Activated T-cell treated with anti-CD3 and anti-CD28 coated beads for 48 hours (primary cell): ENCODE measurements around the gene ALKBH3.

Experiments used
- DNase-seq: peaks from one replicate; pipeline ENCODE4 v3.0.0-alpha.2; 2020; ENCODE audit warnings: low read depth

Gene ALKBH3

DNA sequence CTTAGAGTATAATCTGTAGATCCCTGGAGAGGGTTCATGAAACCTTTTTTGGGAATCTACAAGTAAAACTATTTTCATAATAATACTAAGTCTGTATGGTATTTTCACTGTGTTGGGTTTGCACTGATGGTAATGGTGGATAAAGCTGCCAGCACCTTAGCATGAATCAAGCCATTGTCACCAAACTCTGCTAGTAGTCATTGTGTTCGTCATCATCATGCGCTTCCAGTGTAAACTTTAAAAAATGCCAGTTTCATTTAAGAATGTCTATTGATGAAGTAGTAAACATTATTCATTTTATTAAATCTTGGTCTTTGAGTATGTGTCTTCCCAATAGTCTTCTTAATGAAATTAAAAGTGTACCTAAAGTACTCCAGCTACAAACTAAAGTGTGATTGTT is 15.0 kb downstream of the ALKBH3 start:
- no peak for DNase-seq

DNA sequence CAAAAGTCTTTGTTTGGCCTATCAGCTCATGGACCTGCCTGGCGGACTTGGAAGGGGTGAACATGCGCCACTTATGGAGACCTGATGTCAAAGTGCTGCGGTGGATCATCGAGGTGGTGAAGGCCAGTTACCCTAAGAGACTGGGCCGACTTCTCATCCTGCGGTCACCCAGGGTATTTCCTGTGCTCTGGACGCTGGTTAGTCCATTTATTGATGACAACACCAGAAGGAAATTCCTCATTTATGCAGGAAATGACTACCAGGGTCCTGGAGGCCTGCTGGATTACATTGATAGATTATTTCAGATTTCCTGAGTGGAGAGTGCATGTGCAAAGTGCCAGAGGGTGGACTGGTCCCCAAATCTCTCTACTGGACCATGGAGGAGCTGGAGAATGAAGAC is 17.9 kb downstream of the ALKBH3 start:
- DNase-seq: no peak

DNA sequence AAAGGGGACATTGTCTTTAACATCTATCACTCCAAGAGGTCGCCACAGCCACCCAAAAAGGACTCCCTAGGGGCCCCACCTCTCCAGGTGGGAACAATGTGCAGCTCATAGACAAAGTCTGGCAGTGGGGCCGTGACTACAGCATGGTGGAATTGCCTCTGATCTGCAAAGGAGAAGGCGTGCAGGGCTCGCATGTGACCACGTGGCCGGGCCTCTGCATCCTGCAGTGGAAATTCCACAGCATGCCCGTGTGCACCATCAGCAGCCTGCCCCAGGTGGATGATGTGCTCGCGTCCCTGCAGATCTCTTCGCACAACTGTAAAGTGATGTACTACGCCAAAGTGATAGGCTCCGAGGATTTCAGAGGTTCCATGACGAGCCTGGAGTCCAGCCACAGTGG is 18.5 kb downstream of the ALKBH3 start:
- DNase-seq: no peak

DNA sequence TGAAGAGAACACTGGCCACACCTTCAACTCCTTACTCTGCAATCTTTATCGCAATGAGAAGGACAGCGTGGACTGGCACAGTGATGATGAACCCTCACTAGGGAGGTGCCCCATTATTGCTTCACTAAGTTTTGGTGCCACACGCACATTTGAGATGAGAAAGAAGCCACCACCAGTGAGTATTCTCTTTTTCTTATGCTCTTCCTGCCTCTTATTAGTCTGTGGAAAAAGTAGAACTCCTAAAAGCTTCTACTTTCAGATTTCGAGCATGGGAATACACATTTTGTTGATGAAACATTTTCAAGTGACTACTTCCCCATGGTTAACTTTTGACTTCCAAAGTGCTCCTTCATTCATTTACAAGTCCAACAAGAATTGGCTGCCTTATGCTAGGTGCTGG is 20.9 kb downstream of the ALKBH3 start:
- DNase-seq: no peak

DNA sequence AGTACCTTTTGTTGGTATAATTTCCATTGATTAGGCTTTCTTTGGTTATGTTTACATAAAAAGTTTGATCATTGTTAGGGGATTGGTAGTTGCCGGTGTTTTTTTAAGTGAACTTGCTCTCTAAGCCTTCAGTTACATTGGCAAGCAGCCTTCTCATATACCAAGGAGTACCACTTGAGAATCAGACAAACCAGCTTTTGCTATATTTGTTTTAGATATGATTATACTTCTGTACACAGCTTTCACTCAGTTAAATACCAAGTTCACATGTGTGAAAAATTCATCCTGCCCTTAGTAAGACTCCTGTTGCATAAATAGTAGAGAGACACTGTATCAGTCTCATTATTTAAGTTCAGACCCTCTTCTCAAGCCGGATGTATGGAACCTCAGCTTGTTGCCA is 22.4 kb downstream of the ALKBH3 start:
- no peak for DNase-seq

DNA sequence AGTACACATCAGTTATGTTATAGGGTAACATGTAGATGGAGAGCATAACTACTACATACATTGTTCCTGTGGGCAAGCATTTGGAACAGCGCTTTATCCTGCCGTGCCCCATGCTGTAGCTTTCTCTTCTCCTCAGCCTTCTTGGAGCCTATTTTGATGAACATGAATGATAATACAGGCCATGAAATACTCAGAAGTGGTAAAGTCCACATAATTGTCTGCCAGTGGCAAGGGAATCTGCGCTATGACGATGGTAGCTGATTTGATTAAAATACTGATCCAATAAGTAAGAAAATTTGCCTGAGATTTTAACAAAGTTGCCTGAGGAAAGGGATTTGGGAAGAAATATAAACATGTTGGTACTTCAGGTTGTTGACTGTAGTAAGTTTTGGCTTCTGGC is 23.3 kb downstream of the ALKBH3 start:
- no peak for DNase-seq

DNA sequence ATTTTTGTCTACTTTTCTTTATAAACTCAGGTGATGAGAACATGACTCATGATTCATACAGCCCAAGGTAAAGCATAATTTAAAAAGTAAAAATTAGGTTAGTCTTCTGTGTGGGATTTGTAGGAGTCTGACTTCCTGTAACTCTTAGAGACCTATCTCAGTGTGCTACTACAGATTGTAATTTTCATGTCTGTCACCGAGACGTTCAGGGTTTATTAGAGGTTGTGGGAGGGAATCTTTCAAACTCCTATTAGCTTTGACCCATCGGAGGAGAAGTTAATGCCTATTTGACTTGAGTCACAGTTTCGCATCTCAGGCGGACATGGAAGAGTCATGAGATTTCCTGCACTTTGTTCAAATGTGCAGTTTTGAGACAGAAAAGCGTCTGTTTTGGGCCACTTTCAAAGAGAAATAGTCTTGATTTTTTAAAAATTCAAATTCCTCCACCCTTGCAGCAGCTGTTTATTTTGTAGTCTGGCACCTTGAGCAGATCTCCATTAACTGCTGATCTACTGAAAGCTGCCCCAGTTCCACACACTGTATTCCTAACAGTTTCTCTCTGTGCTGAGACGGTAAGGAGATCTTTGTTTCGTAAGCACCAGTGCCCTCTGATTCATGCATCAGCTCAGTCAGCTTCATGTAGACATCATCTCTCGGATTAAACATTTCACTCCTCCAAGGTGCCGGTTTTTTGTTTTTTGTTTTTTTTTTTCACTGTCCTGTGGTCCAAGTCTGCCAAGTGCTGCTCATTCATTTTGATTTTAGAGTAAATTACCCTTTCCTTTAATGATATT is 24.3 kb downstream of the ALKBH3 start:
- no peak for DNase-seq

DNA sequence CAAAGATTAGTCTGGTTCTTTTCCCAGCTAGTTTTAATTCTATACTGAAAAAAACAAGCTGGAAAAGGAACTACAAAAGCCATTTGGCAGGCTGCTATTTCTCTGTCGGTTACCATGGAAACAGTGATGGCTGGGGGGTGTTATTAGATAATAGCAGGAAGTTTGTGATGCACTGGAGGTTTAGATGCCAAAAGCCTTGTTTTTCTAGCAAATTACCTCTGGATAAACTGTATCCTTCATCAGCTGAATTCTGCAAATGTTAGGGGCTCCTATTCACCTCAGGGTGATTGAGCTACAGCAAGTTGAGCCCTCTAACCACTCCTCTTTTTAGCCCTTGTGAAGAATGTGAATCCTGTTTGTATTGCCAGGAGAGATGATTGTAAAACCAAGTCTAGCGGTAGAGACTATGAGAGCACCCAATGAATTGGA is 25.2 kb downstream of the ALKBH3 start:
- no peak for DNase-seq

DNA sequence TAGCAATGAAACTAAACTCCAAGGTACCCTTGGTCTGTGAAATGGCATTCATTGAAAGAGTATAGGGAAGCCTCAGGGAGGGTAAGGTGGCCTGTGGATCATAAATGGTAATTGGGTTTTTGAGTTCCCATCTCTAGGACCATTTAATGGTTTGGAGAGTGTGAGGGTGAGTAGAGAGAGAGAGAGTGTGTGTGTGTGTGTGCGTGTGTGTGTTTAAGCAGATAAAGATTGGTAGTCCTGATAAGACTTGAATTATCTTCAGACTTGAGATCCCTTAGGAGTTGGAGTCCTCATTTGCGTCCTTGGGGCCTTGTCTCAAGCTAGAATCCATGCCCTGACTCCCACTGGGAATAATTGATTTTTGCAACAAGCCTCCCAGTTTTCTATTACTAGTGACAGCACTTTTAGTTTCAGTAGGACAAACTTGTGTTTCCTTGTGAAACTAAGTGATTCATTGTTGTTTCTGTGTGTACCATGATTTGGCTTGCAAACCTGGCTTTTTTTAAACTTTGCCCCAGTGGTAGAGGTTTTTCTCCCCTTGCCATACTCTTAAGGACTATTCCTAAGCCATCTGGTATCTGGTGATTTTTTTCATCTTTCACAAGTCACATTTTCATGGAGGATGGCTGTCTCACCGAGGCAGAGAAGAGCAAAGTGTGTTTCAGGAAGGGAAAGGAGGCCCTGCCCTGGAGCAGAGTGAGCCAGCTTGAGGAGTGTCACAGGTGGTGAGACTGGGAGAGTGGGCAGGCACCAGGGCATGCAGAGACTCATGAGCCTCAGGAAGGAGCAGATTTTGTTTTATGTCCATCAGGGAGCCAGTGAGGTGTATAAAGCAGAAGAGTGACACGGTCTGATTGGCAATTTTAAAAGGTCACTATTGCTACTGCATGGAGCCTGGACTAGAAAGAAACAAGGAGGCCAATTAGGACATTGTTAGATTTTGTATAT is 26.7 kb downstream of the ALKBH3 start:
- DNase-seq: no peak

DNA sequence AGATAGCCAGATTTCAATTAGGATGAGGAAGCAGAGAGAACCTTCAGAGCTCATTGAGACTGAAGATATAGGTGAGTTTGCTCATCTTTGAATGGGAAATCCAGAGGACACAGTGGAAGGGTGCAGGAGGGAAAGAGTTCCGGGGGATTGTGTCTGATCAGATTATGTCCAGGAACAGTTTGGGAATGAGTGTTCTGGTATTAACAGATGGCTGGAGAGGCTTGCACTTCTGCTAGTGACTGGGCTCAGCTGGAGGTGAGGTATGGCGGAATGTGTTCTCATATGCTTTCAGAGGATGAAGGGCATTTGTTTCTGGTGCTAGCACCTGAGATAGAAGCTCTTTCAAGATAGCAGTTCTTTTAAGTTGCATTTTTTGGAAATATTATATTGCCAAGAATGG is 27.6 kb downstream of the ALKBH3 start:
- DNase-seq: no peak

DNA sequence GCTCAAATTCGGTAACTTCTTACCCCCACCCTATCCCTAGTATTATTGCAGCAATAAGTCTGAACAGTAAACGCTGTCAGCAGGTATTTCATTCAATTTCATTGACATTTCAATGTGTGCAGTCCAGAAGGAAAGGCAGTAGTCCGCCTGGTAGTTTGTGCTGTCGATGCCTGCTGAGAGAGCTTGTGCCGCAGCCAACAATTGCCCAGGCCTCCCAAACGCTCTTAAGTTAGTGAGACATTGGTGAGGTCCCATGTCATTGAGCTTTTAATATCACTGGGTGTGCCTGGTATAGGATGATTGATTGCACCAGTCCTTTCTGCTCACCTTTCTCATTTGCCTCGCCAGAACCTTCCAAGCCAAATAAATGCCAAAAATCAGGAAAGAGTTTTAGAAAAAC is 28.1 kb downstream of the ALKBH3 start:
- DNase-seq: no peak

DNA sequence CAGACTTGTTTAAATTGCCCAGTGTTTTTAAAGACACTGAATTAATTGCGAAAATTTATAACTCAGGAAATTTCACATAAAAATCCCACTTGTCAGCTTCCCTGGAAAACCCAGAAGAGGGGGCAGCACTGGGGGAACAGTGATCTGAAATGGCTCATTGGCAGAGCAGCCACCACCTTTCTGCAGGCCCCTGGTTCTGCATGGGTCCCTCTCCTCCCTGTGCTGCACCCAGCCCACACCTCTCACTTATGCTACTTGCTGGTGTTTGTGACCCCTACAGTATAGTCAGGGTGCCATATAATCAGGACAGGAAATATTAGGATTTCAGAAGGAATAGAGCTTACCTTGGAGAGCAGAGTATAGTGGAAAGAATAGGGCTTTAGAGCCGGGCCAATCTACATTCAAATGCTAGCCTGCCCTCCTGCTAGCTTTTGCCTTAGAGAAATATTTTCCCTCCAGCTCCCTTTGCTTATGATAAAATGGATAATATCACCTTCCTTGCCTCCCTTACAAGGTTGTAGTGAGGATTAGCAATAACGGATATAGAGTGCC is 33.3 kb downstream of the ALKBH3 start:
- DNase-seq: no peak

DNA sequence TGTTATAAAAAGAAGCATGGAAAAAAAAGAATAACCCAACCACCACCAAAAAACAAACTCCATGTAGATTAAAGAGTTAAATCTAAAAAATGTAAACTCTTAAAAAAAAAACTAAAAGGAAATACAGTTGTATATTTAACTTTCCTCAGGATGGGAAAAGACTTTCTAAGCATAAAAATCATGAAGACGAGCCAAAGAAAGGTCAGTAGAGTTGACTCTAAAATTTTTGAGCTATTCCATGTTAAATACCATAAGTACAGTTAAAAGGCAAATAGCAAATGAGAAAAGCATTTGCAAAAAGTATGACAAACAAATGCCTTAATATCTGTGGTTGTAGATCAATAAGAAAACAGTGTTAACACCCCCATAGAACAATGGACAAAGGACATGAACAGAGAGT is 33.8 kb downstream of the ALKBH3 start:
- no peak for DNase-seq

DNA sequence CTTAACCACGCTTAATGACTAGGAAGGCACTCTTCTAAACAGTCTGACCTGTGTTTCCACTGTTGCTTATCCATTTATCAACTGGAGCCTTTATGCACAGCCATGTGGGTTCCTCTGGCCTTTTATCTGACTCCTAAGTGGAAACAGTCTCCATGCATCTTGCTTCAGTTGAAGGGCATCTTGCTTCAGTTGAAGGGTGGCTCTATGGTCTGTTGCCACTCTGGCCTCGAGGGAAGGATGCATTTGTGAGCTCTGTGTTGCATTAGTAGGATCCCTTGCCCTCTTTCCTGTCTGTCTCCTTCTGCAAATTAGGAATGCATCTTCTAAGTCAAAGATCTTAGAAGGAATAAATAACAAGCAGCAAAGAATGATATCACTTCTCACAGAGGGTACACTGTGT is 36.0 kb downstream of the ALKBH3 start:
- no peak for DNase-seq

DNA sequence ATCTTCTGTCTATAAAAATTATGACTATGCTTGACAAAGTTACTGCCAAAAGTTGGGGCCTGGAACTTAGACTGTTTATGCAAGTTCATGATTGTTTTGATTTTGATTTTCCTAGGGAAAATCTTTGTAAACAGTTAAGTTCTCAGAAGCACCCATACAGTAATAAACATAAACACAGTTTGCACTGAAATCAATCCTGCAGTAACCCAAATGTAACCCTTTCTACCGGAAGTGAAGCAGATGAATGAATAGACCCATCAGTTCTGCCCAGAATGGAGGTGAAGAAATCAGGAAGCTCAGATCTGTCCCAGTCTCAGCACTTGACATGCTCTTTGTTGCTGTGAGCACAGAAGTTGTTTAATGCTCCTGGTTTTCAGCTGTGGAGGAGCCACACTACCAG is 37.2 kb downstream of the ALKBH3 start:
- no peak for DNase-seq

DNA sequence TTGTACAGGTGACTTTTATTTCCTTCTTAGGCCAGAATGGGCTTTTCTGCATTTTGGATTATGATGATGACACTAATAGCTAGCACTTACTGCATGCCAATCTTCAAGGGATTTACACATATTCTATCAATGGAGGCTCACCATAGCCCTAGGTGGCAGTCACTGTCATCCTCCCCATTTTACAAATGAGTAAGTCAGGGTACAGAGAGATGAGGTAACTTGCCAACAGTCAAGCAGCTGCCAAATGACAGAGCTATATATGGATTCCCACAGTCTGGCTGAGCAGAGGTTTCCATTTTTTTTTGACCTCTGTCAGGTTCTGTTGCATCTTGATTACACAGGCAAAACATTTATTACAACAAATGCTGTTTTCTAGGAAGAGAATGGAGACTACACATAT is 38.0 kb downstream of the ALKBH3 start:
- no peak for DNase-seq

DNA sequence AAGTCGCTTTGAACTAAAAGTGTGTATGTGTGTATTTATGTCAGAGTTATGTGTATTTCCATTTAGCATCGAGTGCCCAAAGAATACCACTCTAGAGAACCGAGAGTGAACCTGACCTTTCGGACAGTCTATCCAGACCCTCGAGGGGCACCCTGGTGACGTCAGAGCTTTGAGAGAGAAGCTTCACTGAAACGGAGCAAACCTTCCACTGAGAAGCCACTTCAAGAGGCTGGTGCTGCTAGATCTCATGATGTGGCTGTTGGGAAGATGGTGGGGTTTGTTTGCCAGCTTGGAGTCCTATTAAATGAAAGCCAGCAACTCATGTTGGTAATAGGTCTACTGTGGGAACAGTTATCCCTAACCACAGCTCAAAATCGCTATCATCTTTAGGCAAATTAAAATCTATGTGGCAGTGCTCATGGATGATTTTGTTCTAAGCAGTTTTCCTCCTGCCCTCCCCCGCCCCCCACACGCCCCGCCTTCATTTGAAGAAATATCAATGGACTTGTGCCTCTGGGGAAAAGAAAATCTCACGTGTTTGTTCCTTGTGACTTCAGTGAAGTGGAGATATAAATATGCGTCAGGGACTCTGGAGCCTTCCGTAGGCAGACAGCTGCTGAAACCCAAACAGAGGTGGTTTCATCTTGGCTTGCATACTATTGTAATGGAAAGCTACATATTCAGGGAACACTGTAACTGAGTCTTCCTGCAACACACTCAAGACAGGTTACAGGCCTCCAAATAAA is 39.4 kb downstream of the ALKBH3 start:
- DNase-seq: no peak

DNA sequence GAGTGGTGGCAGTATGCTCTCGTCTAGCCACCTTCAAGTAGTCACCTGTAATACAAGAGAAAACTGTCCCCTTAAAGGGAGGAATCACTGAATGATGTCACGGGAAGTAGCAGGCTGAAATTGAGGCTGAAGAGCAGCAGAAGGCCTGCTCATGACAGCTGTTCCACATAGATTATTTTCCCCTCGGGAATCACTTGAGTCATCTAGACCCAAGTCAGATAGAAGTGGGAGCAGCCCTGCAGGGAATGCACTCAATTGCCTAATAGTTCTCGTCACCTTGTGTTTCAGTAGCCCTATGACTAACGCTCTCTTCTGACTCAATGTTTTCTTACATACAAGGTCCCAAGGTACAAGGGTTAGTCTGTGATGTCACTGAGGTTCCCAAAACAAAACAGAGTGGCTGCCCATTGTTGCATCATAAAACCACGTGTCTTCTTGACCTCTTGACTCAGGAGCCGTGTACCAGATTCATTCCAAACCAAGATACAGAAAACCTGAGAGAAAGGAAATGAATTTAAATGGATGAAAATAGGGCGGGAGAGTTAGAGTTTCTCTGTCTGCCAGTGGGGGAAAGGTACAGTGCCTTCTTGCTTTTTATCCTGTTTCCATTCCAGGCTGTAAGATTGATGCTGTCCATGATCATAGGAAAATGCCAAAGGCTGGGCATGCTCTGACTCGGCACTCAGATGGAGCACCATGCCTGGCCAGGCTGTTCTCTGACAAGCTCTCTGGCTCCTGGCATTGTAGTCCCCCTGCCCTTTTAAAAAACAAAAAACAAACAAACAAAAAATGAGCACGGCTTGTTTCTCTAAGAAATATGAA is 40.2 kb downstream of the ALKBH3 start:
- DNase-seq: no peak

DNA sequence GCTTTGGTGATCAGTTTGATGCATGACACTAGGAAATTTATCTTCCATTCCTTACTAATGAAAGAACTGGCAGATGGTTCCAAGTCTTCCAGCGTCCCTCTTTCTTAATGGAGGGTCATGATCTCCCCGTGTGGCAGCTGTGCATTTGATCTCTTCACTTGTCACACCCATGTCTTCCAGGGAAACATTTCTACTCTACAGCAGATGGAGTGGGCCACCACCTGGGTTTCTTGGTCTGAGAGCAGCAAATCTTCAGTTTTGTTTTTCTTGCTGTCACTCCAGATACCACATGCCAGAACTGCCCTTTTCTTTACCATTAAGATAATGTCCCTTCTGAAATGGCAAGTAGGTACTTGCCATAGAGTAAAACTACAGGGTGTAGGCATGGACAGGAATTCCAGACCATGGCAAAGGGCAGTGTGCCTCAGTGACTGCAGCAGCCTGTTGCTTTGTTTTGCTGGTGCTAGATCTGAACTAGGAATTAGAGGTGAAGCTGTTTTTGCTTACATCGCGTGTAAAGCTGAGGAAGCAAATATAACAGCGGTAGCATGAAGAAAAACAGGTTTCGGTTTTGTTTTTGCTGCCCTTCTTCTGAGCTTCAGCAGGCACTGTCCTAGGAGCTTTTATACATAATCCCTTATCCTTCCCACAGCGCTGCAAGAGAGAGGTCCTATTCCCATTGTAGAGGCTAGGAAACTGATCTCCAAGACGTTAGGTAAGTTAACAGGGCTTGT is 41.1 kb downstream of the ALKBH3 start:
- DNase-seq: no peak

DNA sequence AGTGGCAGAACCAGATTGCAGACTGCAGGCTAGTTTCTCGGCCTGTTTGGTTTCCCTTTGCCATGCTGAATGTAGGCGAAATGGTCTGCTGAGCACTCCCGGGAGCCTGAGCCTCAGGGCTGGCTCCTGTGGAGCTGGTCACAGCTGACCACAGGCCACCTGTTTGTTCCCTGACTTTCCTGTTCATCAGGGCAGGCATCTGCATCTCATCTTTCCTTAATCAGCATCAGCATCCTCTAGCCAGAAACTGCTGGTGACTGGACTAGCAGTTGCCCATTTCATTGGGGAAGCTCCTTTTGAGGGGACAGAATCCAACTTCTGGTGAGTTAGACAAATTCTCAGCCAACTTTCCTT is 41.6 kb downstream of the ALKBH3 start:
- no peak for DNase-seq
